ENCODE measurements around the gene ATP5F1B.

DNA sequence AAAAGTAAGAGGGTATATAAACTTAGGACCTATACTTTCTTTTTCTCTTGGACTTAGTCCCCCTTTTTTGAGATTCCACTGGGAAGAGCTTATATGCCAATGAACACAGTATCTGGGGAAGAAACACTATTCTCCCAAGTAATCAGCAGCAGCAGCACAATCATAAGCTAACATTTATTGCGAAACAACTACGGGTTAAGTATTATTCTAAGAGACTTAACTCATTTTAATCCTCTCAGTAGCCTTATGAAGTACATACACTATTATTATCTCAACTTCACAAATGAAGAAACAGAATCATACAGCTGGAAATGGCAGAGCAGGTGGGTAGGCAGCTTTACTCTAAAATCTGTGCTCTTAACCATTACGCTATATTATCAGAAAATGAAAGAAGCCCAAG, 43.5 kb downstream of the ATP5F1B start:
- TF ChIP-seq YY1 (IDR thresholded peaks at IDR 0.05; ENCODE audit: insufficient read depth, insufficient read length) (no peak), ZNF274 (IDR thresholded peaks at IDR 0.05; ENCODE audit: low read depth, low read length) (no peak)

Measured in NT2/D1 (cell line).